HG03060 (cell line): ENCODE data around the gene ADAMTS2.

Experiments
- ATAC-seq: cut with Tn5 transposase; IDR thresholded peaks from one replicate; pipeline ENCODE4 v1.9.1; 2021; ENCODE audit warnings: low read depth, moderate number of reproducible peaks; ENCODE audit not compliant: unreplicated experiment

Gene ADAMTS2

GRCh38 chr5:179345433-179346321 lies at the start of gene ADAMTS2:
ADAMTS2 (minus strand) TSS chr5:179345461; CDS start chr5:179345328, 133 bp downstream.
- ATAC-seq, result no peak

GRCh38 chr5:179393078-179393477 lies 47.8 kb upstream of the ADAMTS2 start:
- no peak for ATAC-seq

GRCh38 chr5:179387151-179388110 lies 42.2 kb upstream of the ADAMTS2 start:
- ATAC-seq, result no peak

GRCh38 chr5:179385914-179386313 lies 40.7 kb upstream of the ADAMTS2 start:
- ATAC-seq, result no peak

- no peak for ATAC-seq
These were observed 37.2 kb upstream of the ADAMTS2 start for GRCh38 chr5:179382486-179382885.

GRCh38 chr5:179381691-179382090 lies 36.4 kb upstream of the ADAMTS2 start:
- ATAC-seq, result no peak

GRCh38 chr5:179380211-179381035 lies 35.2 kb upstream of the ADAMTS2 start:
- no peak for ATAC-seq

- ATAC-seq, result no peak
These were observed 34.1 kb upstream of the ADAMTS2 start for GRCh38 chr5:179379321-179379890.

GRCh38 chr5:179378441-179379271 lies 33.4 kb upstream of the ADAMTS2 start:
- ATAC-seq, result no peak

GRCh38 chr5:179378116-179378440 lies 32.8 kb upstream of the ADAMTS2 start:
- no peak for ATAC-seq

- ATAC-seq, result no peak
These were observed 32.3 kb upstream of the ADAMTS2 start for GRCh38 chr5:179377421-179378115.

- ATAC-seq, result no peak
These were observed 31.6 kb upstream of the ADAMTS2 start for GRCh38 chr5:179376701-179377420.

GRCh38 chr5:179375831-179376365 lies 30.6 kb upstream of the ADAMTS2 start:
- no peak for ATAC-seq

GRCh38 chr5:179375236-179375685 lies 30.0 kb upstream of the ADAMTS2 start:
- no peak for ATAC-seq

- no peak for ATAC-seq
These were observed 29.4 kb upstream of the ADAMTS2 start for GRCh38 chr5:179374506-179375235.

GRCh38 chr5:179373961-179374505 lies 28.8 kb upstream of the ADAMTS2 start:
- no peak for ATAC-seq
